ENCODE results near the gene GRXCR1. TPM values are rescaled to one million over a fixed set of nuclear protein-coding genes. Genes with fewer than 3 reads are reported as not detected.

The GRXCR1 gene
- total RNA-seq, 1 donor from 2014 or later = not detected

DNA sequence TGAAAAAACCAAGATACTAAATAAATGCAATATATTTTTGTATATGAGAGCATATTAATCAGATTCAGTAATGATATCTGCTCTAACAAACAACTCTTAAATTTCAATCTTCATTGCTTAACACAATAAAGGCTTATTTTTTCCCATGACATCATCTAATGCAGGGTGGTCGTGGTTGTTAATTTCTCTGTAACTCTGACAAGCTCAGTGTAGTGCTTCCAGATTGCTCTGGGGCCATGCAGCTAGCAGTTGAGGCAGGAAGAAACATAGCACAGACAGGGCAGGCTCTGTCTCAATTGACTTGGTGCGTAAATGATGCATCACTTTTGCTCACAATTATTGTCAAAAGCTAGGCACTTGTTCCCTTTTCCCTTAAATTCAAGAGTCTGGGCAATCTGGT lies 869 bp upstream of the GRXCR1 start:
- DNase-seq (ENCODE audit: low read depth, low spot score) = no peak
- Mint-ChIP-seq H3K4me3 (no peak overlapping the region), H3K4me1 (no peaks in the 10 kb centered on the region), H3K27ac (ENCODE audit: unreplicated experiment) (peak overlapping the region; percentile 15), H3K36me3 (ENCODE audit: low read depth) (no peaks in the 10 kb centered on the region), H3K9me3 (peaks cover 5% of the 10 kb centered on the region), H3K27me3 (ENCODE audit: low read depth) (peaks cover 35% of the 10 kb centered on the region)
- TF ChIP-seq, protein P1, sequence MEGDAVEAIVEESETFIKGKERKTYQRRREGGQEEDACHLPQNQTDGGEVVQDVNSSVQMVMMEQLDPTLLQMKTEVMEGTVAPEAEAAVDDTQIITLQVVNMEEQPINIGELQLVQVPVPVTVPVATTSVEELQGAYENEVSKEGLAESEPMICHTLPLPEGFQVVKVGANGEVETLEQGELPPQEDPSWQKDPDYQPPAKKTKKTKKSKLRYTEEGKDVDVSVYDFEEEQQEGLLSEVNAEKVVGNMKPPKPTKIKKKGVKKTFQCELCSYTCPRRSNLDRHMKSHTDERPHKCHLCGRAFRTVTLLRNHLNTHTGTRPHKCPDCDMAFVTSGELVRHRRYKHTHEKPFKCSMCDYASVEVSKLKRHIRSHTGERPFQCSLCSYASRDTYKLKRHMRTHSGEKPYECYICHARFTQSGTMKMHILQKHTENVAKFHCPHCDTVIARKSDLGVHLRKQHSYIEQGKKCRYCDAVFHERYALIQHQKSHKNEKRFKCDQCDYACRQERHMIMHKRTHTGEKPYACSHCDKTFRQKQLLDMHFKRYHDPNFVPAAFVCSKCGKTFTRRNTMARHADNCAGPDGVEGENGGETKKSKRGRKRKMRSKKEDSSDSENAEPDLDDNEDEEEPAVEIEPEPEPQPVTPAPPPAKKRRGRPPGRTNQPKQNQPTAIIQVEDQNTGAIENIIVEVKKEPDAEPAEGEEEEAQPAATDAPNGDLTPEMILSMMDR (conservative IDR thresholded peaks at IDR 0.05) = no peak

DNA sequence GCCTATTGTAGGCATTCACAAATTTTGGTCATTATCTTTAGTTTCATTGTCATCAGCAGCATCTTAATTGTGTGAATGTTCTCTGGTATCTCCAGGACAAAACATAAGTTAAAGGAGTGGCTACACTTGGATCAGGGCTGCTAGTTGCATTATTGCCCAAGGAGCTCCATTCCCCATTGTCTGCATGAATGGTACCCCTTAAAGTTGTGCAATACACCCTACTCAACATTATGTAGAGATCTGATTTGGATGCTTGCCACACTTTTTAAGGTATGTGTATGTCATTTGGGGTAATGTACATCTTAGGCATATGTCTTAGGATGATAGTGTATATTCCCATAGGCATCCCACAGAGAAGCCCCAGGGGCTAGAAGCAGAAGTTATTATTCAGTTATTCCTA lies 2.9 kb downstream of the GRXCR1 start:
- peaks cover 34% of the 10 kb centered on the region for H3K27me3 Mint-ChIP-seq (ENCODE audit: low read depth)
- no peak overlapping the region for H3K27ac Mint-ChIP-seq (ENCODE audit: unreplicated experiment)
- H3K9me3 Mint-ChIP-seq = no peaks in the 10 kb centered on the region
- H3K4me1 Mint-ChIP-seq = no peaks in the 10 kb centered on the region
- TF ChIP-seq, protein P1 (conservative IDR thresholded peaks at IDR 0.05) = no peak
- no peaks in the 10 kb centered on the region for H3K36me3 Mint-ChIP-seq (ENCODE audit: low read depth)
- H3K4me3 Mint-ChIP-seq = no peak overlapping the region
- DNase-seq (ENCODE audit: low read depth, low spot score) = no peak

DNA sequence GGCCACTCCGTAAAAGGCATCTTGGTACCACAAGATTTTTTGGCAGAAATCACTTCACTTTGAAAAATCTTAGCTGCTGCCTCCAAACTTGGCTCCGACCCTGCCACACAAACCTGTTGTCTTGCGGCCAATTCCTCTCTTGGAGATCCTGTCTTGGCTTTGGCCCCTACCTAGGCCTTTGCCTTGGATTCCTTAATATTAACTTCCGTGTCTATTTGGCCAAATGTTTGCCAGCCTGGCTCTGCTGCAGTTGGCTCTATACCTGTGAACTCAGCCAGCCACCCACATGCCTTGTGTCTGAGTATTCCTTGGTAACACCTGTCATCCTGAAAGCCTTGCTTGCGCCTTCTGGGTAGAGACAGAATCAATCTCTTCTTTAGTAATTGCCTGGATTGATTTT lies 12.5 kb downstream of the GRXCR1 start:
- peaks cover 3% of the 10 kb centered on the region for H3K9me3 Mint-ChIP-seq
- H3K36me3 Mint-ChIP-seq (ENCODE audit: low read depth) = no peaks in the 10 kb centered on the region
- no peak overlapping the region for H3K4me3 Mint-ChIP-seq
- no peak for DNase-seq (ENCODE audit: low read depth, low spot score)
- H3K4me1 Mint-ChIP-seq = no peaks in the 10 kb centered on the region
- TF ChIP-seq, protein P1 (conservative IDR thresholded peaks at IDR 0.05) = no peak
- H3K27me3 Mint-ChIP-seq (ENCODE audit: low read depth) = no peaks in the 10 kb centered on the region
- no peak overlapping the region for H3K27ac Mint-ChIP-seq (ENCODE audit: unreplicated experiment)

DNA sequence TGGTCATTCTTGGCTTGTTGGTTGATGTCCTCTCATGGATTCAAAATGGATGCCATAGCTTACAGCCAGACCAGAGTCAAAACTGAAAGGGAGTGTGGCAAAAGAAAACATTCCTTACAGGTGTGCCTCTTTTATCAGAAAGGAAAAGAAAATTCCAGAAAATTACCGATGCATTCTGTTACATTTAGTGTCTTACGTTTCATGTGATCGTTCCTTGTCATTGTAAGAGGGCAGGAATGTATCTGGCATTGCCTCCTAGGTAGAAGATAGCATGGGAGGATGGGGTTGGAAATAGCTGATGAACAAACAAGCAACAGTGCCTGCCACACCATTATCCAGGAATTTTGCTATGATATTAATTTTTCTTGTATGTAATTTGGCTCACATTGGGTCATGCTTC lies 13.1 kb downstream of the GRXCR1 start:
- no peak overlapping the region for H3K4me3 Mint-ChIP-seq
- peaks cover 3% of the 10 kb centered on the region for H3K9me3 Mint-ChIP-seq
- H3K27me3 Mint-ChIP-seq (ENCODE audit: low read depth) = no peaks in the 10 kb centered on the region
- H3K27ac Mint-ChIP-seq (ENCODE audit: unreplicated experiment) = no peak overlapping the region
- DNase-seq (ENCODE audit: low read depth, low spot score) = no peak
- TF ChIP-seq, protein P1 (conservative IDR thresholded peaks at IDR 0.05) = no peak
- no peaks in the 10 kb centered on the region for H3K36me3 Mint-ChIP-seq (ENCODE audit: low read depth)
- H3K4me1 Mint-ChIP-seq = no peaks in the 10 kb centered on the region

DNA sequence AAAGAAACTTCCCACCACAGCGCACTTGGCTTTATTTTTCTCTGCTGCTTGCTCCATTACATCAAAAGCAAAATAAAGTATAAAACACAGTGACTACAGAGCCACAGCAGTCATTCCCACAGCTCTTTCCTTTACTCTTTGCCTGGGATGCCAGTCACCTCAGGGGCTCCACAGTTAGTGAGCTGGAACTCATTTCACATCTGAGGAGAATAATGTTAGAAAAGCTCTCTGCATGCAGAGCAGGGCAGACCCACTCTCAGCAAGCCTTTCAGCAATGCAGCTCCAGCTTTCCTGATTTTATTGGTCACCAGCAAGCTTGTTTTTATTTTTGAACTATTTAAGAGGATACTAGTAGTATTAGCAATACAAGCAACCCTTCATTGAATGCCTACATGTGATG lies 13.8 kb downstream of the GRXCR1 start:
- Mint-ChIP-seq H3K27me3 (ENCODE audit: low read depth) (no peaks in the 10 kb centered on the region), H3K27ac (ENCODE audit: unreplicated experiment) (no peak overlapping the region), H3K36me3 (ENCODE audit: low read depth) (no peaks in the 10 kb centered on the region), H3K4me1 (no peaks in the 10 kb centered on the region), H3K4me3 (no peak overlapping the region), H3K9me3 (no peaks in the 10 kb centered on the region)
- TF ChIP-seq, protein P1 (conservative IDR thresholded peaks at IDR 0.05) = no peak
- no peak for DNase-seq (ENCODE audit: low read depth, low spot score)
